Measurements from ENCODE around the gene ATXN1.

Gene ATXN1

DNA sequence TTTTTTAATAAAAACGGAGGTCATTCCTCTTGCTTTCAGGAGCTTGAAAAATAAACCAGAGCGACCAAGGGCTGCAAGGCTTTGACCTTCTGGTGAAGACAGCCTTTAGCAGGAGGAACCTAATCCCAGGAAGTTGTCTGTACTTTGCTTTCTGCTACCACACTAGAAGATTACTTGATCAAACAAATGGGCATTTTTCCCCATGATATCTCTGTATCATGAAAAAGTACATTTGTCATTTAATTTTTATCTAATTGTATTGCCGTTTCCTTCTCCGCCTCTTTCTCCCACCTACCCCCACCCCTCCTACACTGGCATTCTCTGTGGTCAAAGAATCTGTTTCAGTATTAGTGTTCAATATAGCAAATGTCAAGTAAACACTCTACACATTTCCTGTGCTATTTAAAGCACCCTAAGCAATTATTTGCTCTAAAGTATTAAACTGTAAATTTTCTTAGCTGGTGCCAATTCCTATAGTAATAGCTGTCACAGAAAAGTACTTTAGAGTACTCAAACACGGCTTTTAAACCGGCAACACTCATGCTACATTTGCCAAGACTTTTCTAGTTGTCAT, 29.7 kb downstream of the ATXN1 start:
- H3K9me3 ChIP-seq (ENCODE audit: insufficient read depth, low read depth, low read length) = no peaks in the 10 kb centered on the region
- no peaks in the 10 kb centered on the region for H4K20me1 ChIP-seq (ENCODE audit: insufficient read depth, low read length, poor library complexity, severe bottlenecking)
- TF ChIP-seq EZH2phosphoT487 (IDR thresholded peaks at IDR 0.05; ENCODE audit: borderline replicate concordance) = no peak
- TF ChIP-seq CTCF (conservative IDR thresholded peaks at IDR 0.05; ENCODE audit: low read length) = no peak
- H3K9ac ChIP-seq (ENCODE audit: low read depth, low read length, poor library complexity, severe bottlenecking) = no peak overlapping the region
- peak overlapping the region; percentile 13 for H3K4me2 ChIP-seq (ENCODE audit: low read depth, low read length, poor library complexity, severe bottlenecking)
- no peaks in the 10 kb centered on the region for H3K27me3 ChIP-seq (ENCODE audit: insufficient read depth, low read length, poor library complexity, severe bottlenecking)
- no peaks in the 10 kb centered on the region for H3K36me3 ChIP-seq (ENCODE audit: insufficient read depth, low read length)
- H3K9me2 ChIP-seq (replicated peaks; ENCODE audit: low read depth, low read length) = no peaks in the 10 kb centered on the region
- H3K79me2 ChIP-seq (ENCODE audit: insufficient read depth, low read length) = peaks cover 22% of the 10 kb centered on the region; the same call in 1 of the 2 replicates
- no peaks in the 10 kb centered on the region for H3F3A ChIP-seq (ENCODE audit: low read depth)
- peaks cover 20% of the 10 kb centered on the region for H3K4me1 ChIP-seq (ENCODE audit: insufficient read depth, low read length, poor library complexity, severe bottlenecking)
- H2AFZ ChIP-seq (ENCODE audit: low read length) = no peak overlapping the region
- no peak overlapping the region for H3K4me3 ChIP-seq (ENCODE audit: low read length, poor library complexity, severe bottlenecking)

DNA sequence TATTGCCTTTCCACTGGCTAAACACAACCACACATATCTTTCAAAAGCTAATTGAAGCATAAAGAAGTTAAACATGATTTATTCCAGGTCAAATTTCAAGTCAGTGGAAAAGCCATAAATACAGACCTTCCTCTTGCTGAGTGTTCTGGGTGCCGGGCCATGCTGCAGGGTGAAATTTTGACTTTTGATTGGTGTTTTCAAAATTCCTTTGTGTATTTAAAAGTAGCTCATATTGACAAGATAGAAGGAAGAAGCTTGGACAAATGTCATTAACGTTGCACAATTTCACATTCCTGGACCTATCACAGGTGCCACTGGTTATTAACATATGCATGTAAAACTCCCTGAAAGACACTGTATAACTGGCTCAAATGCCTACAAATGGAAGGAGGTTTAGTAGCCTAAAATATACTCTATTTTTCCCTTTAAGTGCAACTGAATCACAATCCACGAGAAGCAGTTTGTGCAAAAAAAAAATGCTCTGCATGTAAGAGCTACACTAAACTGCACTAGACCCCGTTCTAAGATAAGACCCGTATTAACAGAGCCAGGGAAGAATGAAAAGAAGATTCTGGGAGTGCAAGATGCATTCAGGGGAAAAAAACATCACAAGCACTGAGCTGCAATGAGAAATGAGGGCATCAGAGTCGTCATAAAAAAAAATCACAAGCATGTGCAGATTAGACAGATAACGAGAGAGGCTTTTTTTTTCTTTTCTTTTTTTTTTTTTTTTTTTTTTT, 30.4 kb downstream of the ATXN1 start:
- H3K4me2 ChIP-seq (ENCODE audit: low read depth, low read length, poor library complexity, severe bottlenecking) = peak overlapping the region; percentile 1
- H3K4me1 ChIP-seq (ENCODE audit: insufficient read depth, low read length, poor library complexity, severe bottlenecking) = peaks cover 14% of the 10 kb centered on the region

DNA sequence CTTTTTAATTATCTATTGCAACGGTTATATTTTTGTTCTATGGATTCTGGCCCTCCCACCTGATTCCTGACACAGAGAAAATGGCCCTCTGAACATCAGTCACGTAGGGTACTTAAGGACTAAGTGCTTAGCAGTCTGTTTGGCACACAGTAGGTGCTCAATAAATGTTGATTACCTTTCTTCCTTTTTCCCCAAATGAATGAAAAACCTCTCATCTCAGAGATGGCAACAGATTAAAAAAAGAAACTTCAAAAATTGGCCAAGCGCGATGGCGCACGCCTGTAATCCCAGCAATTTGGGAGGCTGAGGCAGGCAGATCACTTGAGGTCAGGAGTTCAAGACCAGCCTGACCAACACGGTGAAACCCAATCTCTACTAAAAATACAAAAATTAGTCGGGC, 31.5 kb downstream of the ATXN1 start:
- H2AFZ ChIP-seq (ENCODE audit: low read length) = no peak overlapping the region
- no peaks in the 10 kb centered on the region for H3K27me3 ChIP-seq (ENCODE audit: insufficient read depth, low read length, poor library complexity, severe bottlenecking)
- peaks cover 22% of the 10 kb centered on the region for H3K4me1 ChIP-seq (ENCODE audit: insufficient read depth, low read length, poor library complexity, severe bottlenecking)
- H3F3A ChIP-seq (ENCODE audit: low read depth) = no peaks in the 10 kb centered on the region
- no peak overlapping the region for H3K4me3 ChIP-seq (ENCODE audit: low read length, poor library complexity, severe bottlenecking)
- H3K9me2 ChIP-seq (replicated peaks; ENCODE audit: low read depth, low read length) = no peaks in the 10 kb centered on the region
- no peak for TF ChIP-seq CTCF (conservative IDR thresholded peaks at IDR 0.05; ENCODE audit: low read length)
- TF ChIP-seq EZH2phosphoT487 (IDR thresholded peaks at IDR 0.05; ENCODE audit: borderline replicate concordance) = no peak
- no peaks in the 10 kb centered on the region for H4K20me1 ChIP-seq (ENCODE audit: insufficient read depth, low read length, poor library complexity, severe bottlenecking)
- no peak overlapping the region for H3K4me2 ChIP-seq (ENCODE audit: low read depth, low read length, poor library complexity, severe bottlenecking)
- H3K36me3 ChIP-seq (ENCODE audit: insufficient read depth, low read length) = no peaks in the 10 kb centered on the region
- H3K9ac ChIP-seq (ENCODE audit: low read depth, low read length, poor library complexity, severe bottlenecking) = no peak overlapping the region
- H3K9me3 ChIP-seq (ENCODE audit: insufficient read depth, low read depth, low read length) = no peaks in the 10 kb centered on the region
- peaks cover 17% of the 10 kb centered on the region; the same call in 1 of the 2 replicates for H3K79me2 ChIP-seq (ENCODE audit: insufficient read depth, low read length)

More for the DNA sequence above, 30.4 kb downstream of the ATXN1 start:
- Histone ChIP-seq H2AFZ (ENCODE audit: low read length) (no peak overlapping the region), H3K9ac (ENCODE audit: low read depth, low read length, poor library complexity, severe bottlenecking) (no peak overlapping the region), H3K9me2 (replicated peaks; ENCODE audit: low read depth, low read length) (no peaks in the 10 kb centered on the region), H3K9me3 (ENCODE audit: insufficient read depth, low read depth, low read length) (no peaks in the 10 kb centered on the region), H4K20me1 (ENCODE audit: insufficient read depth, low read length, poor library complexity, severe bottlenecking) (no peaks in the 10 kb centered on the region), H3K79me2 (ENCODE audit: insufficient read depth, low read length) (peaks cover 17% of the 10 kb centered on the region; the same call in 1 of the 2 replicates), H3K27me3 (ENCODE audit: insufficient read depth, low read length, poor library complexity, severe bottlenecking) (no peaks in the 10 kb centered on the region), H3F3A (ENCODE audit: low read depth) (no peaks in the 10 kb centered on the region), H3K36me3 (ENCODE audit: insufficient read depth, low read length) (no peaks in the 10 kb centered on the region), H3K4me3 (ENCODE audit: low read length, poor library complexity, severe bottlenecking) (no peak overlapping the region)
- TF ChIP-seq EZH2phosphoT487 (IDR thresholded peaks at IDR 0.05; ENCODE audit: borderline replicate concordance) (no peak), CTCF (conservative IDR thresholded peaks at IDR 0.05; ENCODE audit: low read length) (no peak)

Data from Loucy (cell line).